ENCODE measurements around the gene MNT.

DNA sequence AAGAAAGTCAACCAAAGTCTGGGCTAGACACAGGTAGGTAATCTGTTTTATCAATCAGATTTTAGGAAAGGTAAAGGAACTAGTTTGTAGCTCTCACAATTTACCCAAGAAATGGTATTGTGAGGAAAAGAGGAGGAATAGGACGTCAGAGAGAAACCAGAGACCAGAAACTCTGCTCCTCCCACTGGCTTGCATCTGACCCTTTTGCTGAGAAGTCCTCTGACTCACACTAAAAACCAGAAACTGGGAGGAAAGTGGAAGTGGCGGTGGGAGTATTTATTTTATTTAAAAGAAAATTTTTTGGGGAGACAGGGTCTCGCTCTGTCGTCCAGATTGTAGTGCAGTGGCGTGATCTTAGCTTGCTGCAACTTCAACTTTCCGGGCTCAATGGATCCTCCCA, 38.0 kb upstream of the MNT start:
- TF ChIP-seq POLR2AphosphoS5 (IDR thresholded peaks at IDR 0.05; ENCODE audit: borderline replicate concordance, low read depth, low read length) (no peak), EZH2 (IDR thresholded peaks at IDR 0.05) (no peak)

Measured in SK-N-MC (cell line).